Dendritic cell treated with granulocyte-macrophage colony-stimulating factor and Interleukin-4, amounts not matched to agents 40 ng/mL and 50 ng/mL, for 4 days (primary cell): ENCODE data around the gene NAV2.

Experiments used
- H3K27ac Mint-ChIP-seq: one replicate; pipeline ENCODE4 v1.8.0; 2022; ENCODE audit warnings: mild to moderate bottlenecking, mixed read lengths
- H3K27me3 Mint-ChIP-seq: one replicate; pipeline ENCODE4 v1.8.0; 2022; ENCODE audit warnings: mild to moderate bottlenecking, mixed read lengths
- H3K36me3 Mint-ChIP-seq: one replicate; pipeline ENCODE4 v1.8.0; 2022; ENCODE audit warnings: low read depth, mixed read lengths
- H3K4me1 Mint-ChIP-seq: one replicate; pipeline ENCODE4 v1.8.0; 2022; ENCODE audit warnings: low read depth, mixed read lengths
- H3K4me3 Mint-ChIP-seq: one replicate; pipeline ENCODE4 v1.8.0; 2022; ENCODE audit warnings: mild to moderate bottlenecking, moderate library complexity, mixed read lengths
- H3K9me3 Mint-ChIP-seq: one replicate; pipeline ENCODE4 v1.8.0; 2022; ENCODE audit warnings: mixed read lengths
- intact Hi-C: fragments of 100-400 bp; cut with micrococcal nuclease; formaldehyde crosslinking; loops from one replicate; pipeline ENCODE4 v1.15.0; 2022

Gene NAV2

DNA sequence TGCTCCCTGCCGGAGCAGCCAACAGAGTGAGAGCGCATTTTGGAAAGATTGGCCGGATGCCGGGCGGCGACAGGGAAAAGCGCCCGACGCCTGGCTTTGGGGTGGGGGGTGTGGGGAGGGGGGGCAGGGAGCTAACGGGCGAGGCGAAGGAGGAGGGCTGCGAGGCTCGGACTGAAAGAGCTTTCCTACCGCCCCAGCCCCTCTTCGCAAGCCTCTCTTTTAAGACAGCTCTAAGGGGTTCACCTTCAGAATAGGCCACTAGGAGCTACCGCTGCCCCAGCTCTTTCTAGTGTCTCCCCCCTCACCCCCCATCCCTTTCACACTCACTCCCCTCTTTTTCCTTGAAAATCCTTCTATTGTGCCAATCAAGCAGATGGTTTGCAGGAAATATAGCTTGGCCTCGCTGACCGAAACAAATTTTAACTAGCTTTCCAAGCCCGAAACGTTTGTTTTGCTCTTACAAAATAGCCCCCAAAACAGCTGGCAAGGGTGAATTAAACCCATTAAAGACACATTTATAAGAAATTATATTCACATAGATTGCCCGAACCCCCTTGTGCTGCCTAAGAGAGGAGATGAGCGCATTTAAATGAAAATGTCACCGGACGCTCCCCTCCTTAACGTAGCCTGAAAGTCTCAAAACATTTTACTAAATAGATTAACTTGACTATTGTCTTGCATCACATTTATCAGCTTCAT lies 451.3 kb downstream of the NAV2 start:
- intact Hi-C loops, result no loop called here
- Mint-ChIP-seq H3K36me3 (no peaks in the 10 kb centered on the region), H3K4me1 (no peaks in the 10 kb centered on the region), H3K27ac (no peak overlapping the region), H3K27me3 (peaks cover 86% of the 10 kb centered on the region), H3K4me3 (no peak overlapping the region), H3K9me3 (no peaks in the 10 kb centered on the region)
